ENCODE measurements around the gene PRICKLE1.

The PRICKLE1 gene

DNA sequence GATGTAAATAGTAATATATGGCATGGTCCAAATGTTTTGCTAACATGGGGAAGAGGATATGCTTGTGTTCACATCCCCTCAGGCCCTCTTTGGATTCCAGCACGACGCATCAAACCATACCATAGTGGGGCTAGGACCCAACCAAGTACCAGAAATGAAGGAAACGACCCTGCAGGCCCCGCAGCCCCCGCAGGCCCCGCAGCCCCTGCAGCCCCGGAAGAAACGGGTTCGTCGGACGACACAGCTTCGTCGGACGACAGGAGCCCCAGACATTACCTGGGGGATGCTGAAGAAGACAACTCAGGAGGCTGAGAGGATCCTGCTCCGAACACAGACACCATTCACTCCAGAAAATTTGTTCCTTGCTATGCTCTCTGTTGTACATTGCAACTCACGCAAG is 143.7 kb downstream of the PRICKLE1 start:
- no peak for DNase-seq

DNA sequence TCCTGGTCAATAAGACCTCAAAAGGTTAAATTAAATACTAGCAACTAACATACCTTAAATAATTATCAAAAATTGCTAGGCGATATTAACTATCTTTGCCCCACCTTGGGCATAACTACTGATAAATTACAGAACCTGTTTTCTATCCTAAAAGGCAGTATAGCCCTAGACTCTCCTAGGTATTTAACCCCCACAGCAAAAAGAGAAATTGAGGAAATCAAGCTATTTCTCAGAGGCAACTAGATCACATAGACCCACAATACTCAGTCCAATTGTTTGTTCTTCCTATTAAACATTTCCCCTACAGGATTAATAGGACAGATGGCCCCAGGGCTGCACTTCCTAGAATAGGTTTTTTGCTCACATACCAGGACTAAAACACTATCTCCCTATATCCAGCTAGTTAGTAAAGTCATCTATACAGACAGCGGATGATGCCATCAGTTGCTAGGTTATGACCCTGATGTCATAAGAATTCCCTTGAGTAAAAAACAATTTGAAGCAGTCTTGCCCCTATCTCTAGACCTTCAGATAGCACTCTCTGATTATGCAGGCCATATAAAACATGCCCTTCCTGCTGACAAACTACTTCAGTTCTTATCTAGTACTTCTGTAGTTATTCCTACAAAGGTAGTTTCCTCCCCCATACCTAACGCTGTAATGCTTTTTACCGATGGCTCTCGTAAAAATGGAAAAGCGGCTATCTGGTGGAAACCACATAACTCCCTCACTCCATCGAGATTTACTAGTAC is 145.2 kb downstream of the PRICKLE1 start:
- no peak for DNase-seq

- no peak for DNase-seq
These were observed 146.7 kb downstream of the PRICKLE1 start for GRCh38 chr12:42442888-42443287.

DNA sequence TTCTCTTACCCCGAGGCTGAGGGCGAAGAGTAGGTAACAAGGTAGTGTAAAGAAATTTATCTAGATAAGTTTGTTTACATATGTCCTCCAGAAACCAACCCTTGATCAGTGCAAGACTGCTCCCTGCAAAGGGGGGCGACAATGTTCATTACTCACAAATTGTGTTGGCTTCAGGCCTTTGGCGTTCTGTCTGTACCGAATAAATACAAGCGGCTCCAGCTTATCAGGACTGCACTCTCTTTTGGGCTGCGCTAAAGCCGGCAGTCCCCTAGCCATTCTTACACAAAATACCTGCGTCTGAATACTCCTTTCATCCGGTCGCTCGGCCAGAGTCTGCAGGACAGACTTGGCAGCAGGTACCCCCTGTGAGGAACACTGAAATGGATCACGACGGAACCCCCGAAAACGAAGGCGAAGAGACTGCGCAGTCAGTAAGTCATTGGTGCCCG is 147.2 kb downstream of the PRICKLE1 start:
- no peak for DNase-seq

DNA sequence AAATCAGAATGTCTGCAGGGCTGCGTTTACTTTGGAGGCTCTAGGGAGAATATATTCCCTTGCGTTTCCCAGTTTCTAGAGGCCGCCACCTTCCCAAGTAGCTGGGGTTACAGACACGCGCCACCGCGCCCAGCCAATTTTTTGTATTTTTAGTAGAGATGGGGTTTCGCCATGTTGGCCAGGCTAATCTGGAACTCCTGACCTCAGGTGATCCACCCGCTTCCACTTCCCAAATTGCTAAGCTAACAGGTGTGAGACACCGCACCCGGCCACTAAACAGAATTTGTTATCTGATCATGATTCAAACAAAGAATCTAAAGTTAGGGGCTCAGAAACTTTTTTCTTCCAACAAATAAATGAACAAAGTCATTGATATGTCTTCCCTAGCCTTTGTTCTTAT is 148.9 kb downstream of the PRICKLE1 start:
- DNase-seq = no peak

DNA sequence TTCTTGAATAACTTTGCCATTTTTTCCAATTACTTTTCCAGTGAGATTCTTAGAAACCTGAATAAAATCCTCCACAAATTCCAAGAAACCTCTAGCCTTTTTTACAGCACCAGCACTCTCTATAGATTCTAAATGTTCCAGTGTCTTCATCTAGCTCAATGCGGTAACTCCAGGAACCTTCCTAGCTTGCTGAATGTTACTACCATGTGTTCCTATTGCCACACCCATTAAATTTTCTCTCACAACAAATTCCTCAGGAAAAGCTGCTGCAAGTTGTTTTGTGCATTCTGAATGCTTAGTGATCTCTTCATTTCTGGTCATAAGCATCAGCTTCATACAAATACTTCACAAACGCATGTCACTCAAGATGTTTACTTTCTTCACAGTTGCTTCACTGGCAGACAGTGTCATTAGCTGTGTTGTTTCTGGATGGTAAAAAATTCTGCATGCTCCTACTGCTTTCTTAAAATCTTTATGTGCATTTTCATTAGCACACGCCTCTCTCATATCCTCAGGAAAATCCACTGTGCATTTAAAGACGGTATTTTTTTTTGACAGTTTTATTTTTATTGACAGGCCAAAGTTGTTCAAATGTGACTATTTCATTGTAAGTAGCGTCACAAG is 156.9 kb downstream of the PRICKLE1 start:
- DNase-seq = no peak

- DNase-seq = no peak
These were observed 160.7 kb downstream of the PRICKLE1 start for GRCh38 chr12:42428850-42429249.

DNA sequence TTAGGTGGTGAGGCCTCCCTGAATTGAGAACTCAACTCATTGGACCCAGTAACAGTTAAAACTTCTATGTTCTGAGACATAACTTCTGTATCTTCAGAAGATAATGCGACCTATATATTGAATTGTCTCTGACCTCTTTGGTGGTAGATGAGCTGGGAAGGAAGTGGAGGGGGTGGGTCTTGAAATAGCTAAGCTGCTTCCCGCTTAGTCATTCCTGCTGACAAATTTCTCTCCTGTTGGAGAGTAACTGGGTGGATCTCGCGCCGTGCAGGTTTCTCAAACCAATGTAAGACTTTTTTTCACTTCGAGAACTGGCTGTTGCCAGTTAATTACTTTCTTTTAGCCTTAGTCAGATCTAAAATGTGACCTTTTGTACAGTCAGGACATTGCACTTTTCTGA is 162.8 kb downstream of the PRICKLE1 start:
- DNase-seq = no peak

DNA sequence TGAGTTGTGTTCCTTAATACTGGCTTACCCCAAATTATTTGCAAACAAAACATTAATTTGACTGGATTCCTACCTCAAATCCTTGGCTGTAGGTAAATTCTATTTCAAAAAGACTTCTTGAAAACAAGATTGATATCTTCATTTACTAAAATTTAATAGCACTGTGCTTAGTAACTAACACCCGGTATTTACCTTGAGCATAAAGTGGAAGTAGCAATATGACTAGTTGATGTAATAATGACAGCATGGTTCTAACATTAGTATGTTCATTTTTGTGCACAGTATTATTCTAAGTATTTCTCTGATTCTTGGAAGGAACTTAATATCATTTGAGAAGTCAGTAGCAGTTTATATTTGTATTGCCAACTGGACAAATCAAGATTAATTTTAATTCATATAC is 166.8 kb downstream of the PRICKLE1 start:
- DNase-seq = no peak

- DNase-seq = no peak
These were observed 167.4 kb downstream of the PRICKLE1 start for GRCh38 chr12:42421844-42422779.

DNA sequence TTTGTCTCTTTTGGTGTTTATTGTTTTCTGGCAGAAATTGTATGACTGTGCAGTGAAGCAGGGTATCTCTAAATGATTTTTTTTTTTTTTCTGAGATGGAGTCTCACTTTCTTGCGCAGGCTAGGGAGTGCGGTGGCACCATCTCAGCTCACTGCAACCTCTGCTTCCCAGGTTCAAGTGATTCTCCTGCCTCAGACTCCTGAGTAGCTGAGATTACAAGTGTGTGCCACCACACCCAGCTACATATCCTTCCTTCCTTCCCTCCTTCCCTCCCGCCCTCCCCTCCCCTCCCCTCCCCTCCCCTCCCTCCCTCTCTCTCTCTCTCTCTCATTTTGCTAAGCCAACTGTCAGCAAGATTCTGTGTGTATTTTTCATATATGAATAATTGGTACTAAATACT is 169.2 kb downstream of the PRICKLE1 start:
- DNase-seq = no peak

GRCh38 chr12:42410340-42410739 is 179.2 kb downstream of the PRICKLE1 start:
- DNase-seq = no peak

DNA sequence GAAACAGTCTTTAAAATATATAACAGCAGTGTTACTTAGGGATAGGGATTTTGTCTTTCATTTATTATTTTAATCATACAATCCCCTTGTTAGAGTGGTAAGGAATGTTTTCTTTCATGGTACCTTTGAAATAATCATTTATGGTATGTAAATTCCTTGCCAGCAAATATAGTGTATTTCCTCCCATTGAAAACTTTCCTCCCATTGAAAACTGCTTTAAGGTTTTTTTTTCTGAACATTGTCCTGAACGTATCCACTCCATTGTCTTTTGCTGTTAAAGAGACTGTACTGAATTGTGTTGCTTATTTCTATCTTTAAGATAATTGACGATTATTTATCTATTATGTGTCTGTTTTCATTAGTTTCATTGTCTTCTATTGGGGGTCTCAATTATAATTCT is 180.1 kb downstream of the PRICKLE1 start:
- DNase-seq = no peak

DNA sequence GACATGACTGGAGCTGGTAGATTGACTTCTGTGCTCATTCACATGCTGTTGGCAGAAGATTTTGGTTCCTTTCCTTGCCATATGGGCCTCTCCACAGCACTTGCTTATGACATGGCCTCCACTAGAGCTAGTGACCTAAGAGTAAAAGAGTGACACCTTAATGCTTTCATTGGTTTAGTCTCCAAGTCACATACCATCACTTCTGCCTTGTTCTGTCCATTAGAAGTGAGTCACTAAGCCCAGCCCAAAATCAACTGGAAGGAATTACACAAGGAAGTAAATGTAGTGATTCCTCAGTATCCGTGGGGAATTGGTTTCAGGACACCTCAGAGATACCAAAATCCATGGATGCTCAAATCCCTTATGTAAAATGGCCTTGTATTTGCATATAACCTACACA is 182.2 kb downstream of the PRICKLE1 start:
- no peak for DNase-seq

Measured in cortex of kidney (tissue), 1 donor.